CD4-positive, alpha-beta T cell (primary cell): ENCODE measurements around the gene UNC13B. TPM values are rescaled to one million over a fixed set of nuclear protein-coding genes. Genes with fewer than 3 reads are reported as not detected.
"Not testable (repeated sequence)": the region's sequence is repeated elsewhere in the genome, so short reads cannot be mapped to it uniquely, and the experiment has no call there.

ENCODE experiments used
- ATAC-seq: fragments of 200-7000 bp; cut with Tn5 transposase; one replicate; pipeline ENCODE4 v1.10.0; 2022; ENCODE audit warnings: mild to moderate bottlenecking; ENCODE audit not compliant: poor library complexity
- CTCF ChIA-PET: fragments of 350-600 bp; sonication (Branson Sonifier 250); formaldehyde crosslinking; loops from one replicate; lab custom pipeline; 2021; ENCODE audit warnings: antibody characterized with exemption, inconsistent platforms; lab: Charles Lee
- POLR2A ChIA-PET: fragments of 350-600 bp; sonication (Branson Sonifier 250); formaldehyde crosslinking; loops from one replicate; lab custom pipeline; 2021; ENCODE audit warnings: antibody characterized with exemption, inconsistent platforms; lab: Charles Lee
- DNase-seq, 14 experiments: peaks; one replicate each; pipeline ENCODE4 v3.0.0-alpha.2; 2013 to 2020; ENCODE audit warnings: mixed read lengths in 2 of 14
- H3K27ac ChIP-seq, 2 donors: one replicate each; pipeline versions ENCODE4 v1.5.1 to v1.7.0; 2013; ENCODE audit warnings: low read length in 2 of 2, low read depth in 1 of 2, mild to moderate bottlenecking in 1 of 2
- H3K27me3 ChIP-seq, 2 experiments: 1 replicate in 1 of 2; 2 replicates in 1 of 2; pipeline versions ENCODE4 v1.6.1 to v1.7.0; 2013; ENCODE audit warnings: low read length in 2 of 2, control low read depth in 1 of 2, mild to moderate bottlenecking in 1 of 2, moderate library complexity in 1 of 2; ENCODE audit not compliant: insufficient read depth in 2 of 2, control insufficient read depth in 1 of 2
- H3K36me3 ChIP-seq: one replicate; pipeline ENCODE4 v1.6.1; 2013; ENCODE audit warnings: low read length, control low read depth; ENCODE audit not compliant: insufficient read depth
- H3K4me1 ChIP-seq: one replicate; pipeline ENCODE4 v1.6.1; 2013; ENCODE audit warnings: low read length, control low read depth; ENCODE audit not compliant: insufficient read depth
- H3K4me3 ChIP-seq: one replicate; pipeline ENCODE4 v1.5.1; 2013; ENCODE audit warnings: mild to moderate bottlenecking, low read length, moderate library complexity
- H3K9me3 ChIP-seq, 2 experiments: 1 replicate in 1 of 2; 2 replicates in 1 of 2; pipeline versions ENCODE4 v1.6.1 to v1.7.0; 2013; ENCODE audit warnings: low read length in 2 of 2, mild to moderate bottlenecking in 2 of 2, control low read depth in 1 of 2, moderate library complexity in 1 of 2; ENCODE audit not compliant: control insufficient read depth in 1 of 2, insufficient read depth in 1 of 2
- H3K27ac Mint-ChIP-seq: one replicate; pipeline ENCODE4 v1.8.0; 2020; ENCODE audit warnings: mixed read lengths
- H3K27me3 Mint-ChIP-seq: one replicate; pipeline ENCODE4 v1.8.0; 2021; ENCODE audit warnings: mixed read lengths
- H3K36me3 Mint-ChIP-seq: one replicate; pipeline ENCODE4 v1.8.0; 2021; ENCODE audit warnings: low read depth, mixed read lengths
- H3K4me1 Mint-ChIP-seq: one replicate; pipeline ENCODE4 v1.8.0; 2021; ENCODE audit warnings: low read depth, mixed read lengths
- H3K4me3 Mint-ChIP-seq: one replicate; pipeline ENCODE4 v1.8.0; 2020; ENCODE audit warnings: mild to moderate bottlenecking, mixed read lengths
- H3K9me3 Mint-ChIP-seq: one replicate; pipeline ENCODE4 v1.8.0; 2020; ENCODE audit warnings: mixed read lengths
- intact Hi-C, 2 experiments: fragments of 100-400 bp; cut with DNase I in 1 of 2; cut with micrococcal nuclease in 1 of 2; formaldehyde crosslinking; loops; one replicate each; pipeline versions ENCODE4 v1.15.1 to v1.9.0; 2023 to 2025; cut with DNase I, micrococcal nuclease
- total RNA-seq, 174 experiments: library from RNA in 2 of 174; stranded (reverse) in 2 of 174; gene quantifications; one replicate each; pipeline ENCODE4 v1.2.3 and lab custom pipeline; 2021 to 2026
- TF ChIP-seq, protein P1 (sequence below): fragments of 200-600 bp; IDR thresholded peaks from one replicate; pipeline ENCODE4 v1.8.0; 2022; ENCODE audit warnings: antibody characterized with exemption, mild to moderate bottlenecking

Gene UNC13B
- total RNA-seq, 2 experiments from 2014 or later = 0.38 to 0.84 TPM

DNA sequence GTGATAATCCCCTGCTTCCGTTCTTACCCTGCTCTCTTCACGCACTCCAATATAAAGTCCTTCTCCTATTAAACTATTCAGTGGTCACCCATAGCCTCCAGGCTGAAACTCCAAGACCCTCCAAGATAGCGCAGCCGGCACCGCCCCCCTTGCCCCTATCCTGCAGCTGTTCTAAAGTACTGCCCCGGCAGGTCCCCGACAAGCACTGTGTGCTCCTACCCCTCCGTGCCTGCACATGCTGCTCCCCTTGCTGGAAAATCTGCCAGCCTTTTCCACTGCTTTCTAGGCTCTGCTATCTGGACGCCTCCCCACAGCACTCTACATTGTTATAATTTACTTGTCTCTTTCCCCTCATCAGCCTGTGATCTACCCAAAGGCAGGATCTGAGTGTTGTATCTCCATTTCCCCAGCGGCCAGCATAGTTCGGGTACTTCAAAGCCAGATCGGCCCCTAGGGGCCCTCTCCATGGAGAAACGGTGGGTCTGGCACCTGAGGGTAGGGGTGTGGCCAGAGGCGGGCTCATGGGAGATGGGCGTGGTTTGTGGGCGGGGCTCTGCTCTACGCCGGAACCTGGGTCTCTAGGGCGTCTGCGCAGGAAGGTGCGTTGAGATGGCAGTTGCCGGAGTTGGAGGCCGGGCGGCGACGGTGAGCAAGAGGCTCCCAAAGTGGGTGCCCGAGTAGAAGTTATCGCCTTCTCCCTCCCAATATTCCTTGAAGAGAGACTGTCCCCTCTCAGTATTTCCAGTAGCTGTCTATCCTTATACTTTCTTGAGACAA, 244.6 kb downstream of the UNC13B start:
- TF ChIP-seq, protein P1, sequence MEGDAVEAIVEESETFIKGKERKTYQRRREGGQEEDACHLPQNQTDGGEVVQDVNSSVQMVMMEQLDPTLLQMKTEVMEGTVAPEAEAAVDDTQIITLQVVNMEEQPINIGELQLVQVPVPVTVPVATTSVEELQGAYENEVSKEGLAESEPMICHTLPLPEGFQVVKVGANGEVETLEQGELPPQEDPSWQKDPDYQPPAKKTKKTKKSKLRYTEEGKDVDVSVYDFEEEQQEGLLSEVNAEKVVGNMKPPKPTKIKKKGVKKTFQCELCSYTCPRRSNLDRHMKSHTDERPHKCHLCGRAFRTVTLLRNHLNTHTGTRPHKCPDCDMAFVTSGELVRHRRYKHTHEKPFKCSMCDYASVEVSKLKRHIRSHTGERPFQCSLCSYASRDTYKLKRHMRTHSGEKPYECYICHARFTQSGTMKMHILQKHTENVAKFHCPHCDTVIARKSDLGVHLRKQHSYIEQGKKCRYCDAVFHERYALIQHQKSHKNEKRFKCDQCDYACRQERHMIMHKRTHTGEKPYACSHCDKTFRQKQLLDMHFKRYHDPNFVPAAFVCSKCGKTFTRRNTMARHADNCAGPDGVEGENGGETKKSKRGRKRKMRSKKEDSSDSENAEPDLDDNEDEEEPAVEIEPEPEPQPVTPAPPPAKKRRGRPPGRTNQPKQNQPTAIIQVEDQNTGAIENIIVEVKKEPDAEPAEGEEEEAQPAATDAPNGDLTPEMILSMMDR = no peak
- H3K4me1 ChIP-seq = peaks cover 3% of the 10 kb centered on the region
- intact Hi-C loops = no loop called here
- POLR2A ChIA-PET = no interaction called here
- CTCF ChIA-PET = no interaction called here
- H3K9me3 ChIP-seq = peaks cover 0 to 8% of the 10 kb centered on the region in 2 experiments
- Mint-ChIP-seq H3K27me3 (peaks cover 39% of the 10 kb centered on the region), H3K4me3 (no peak overlapping the region), H3K4me1 (peaks cover 6% of the 10 kb centered on the region), H3K9me3 (no peaks in the 10 kb centered on the region), H3K27ac (no peak overlapping the region), H3K36me3 (no peaks in the 10 kb centered on the region)
- peak; percentile 66 for ATAC-seq
- H3K27me3 ChIP-seq = peaks cover 8 to 11% of the 10 kb centered on the region in 2 experiments
- no peak overlapping the region for H3K27ac ChIP-seq
- H3K36me3 ChIP-seq = no peaks in the 10 kb centered on the region
- H3K4me3 ChIP-seq = no peak overlapping the region
- DNase-seq = peak in 10 of 14 experiments; percentile 2 to 52 (median 27)

DNA sequence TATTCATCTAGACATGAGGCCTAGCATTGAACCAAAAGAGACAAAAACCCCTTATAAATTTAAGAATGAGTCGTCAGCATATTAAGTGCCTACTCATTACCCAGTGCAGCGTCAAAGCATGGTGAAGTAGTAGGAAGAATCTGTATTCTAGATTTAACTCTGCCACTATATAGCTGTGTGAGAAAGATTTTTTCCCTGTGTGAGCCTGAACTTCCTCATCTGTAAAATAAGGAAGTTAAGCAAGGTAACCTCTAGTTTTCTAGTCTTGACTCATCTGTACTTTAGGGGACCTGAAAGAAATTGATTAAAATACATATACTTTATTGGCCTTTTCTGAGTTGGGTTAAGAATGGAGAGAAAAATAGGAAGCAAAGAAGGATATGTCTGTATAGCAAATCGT, 246.0 kb downstream of the UNC13B start:
- no peak overlapping the region for H3K27ac ChIP-seq
- peaks cover 6% of the 10 kb centered on the region for H3K4me1 Mint-ChIP-seq
- H3K27me3 ChIP-seq = peaks cover 8 to 11% of the 10 kb centered on the region in 2 experiments
- H3K9me3 Mint-ChIP-seq = no peaks in the 10 kb centered on the region
- H3K36me3 ChIP-seq = no peaks in the 10 kb centered on the region
- no peak overlapping the region for H3K4me3 ChIP-seq
- ATAC-seq (no peak), DNase-seq (peak in 2 of 14 experiments; percentile 3 to 4)
- TF ChIP-seq, protein P1 = no peak
- H3K36me3 Mint-ChIP-seq = no peaks in the 10 kb centered on the region
- peaks cover 0 to 8% of the 10 kb centered on the region in 2 experiments for H3K9me3 ChIP-seq
- H3K27ac Mint-ChIP-seq = no peak overlapping the region
- H3K4me3 Mint-ChIP-seq = no peak overlapping the region
- CTCF ChIA-PET = no interaction called here
- H3K27me3 Mint-ChIP-seq = peaks cover 48% of the 10 kb centered on the region
- H3K4me1 ChIP-seq = peaks cover 3% of the 10 kb centered on the region
- intact Hi-C loops = no loop called here
- POLR2A ChIA-PET = no interaction called here

DNA sequence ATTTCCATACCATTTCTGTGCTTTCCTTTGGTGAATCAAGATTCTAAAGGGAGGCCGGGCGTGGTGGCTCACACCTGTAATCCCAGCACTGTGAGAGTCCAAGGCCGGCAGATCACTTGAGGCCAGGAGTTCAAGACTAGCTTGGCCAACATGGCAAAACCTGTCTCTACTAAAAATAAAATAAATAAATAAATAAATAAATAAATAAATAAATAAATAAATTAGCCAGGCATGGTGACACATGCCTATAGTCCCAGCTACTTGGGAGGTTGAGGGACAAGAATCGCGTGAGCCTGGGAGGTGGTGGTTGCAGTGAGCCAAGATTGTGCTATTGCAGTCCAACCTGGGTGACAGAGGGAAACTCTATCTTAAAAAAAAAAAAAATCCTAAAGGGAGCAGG, 247.6 kb downstream of the UNC13B start:
- peaks cover 8 to 13% of the 10 kb centered on the region in 2 experiments for H3K27me3 ChIP-seq
- H3K27me3 Mint-ChIP-seq = peaks cover 45% of the 10 kb centered on the region
- H3K4me3 Mint-ChIP-seq, ATAC-seq, intact Hi-C loops, POLR2A ChIA-PET, H3K4me1 Mint-ChIP-seq, H3K36me3 ChIP-seq, H3K27ac ChIP-seq, H3K9me3 ChIP-seq, H3K4me1 ChIP-seq, H3K9me3 Mint-ChIP-seq, H3K27ac Mint-ChIP-seq, H3K36me3 Mint-ChIP-seq, H3K4me3 ChIP-seq, CTCF ChIA-PET, DNase-seq: not testable (repeated sequence)
